ENCODE data around the gene PRODH2. TPM values are rescaled to one million over a fixed set of nuclear protein-coding genes. Genes with fewer than 3 reads are reported as not detected.
A peak's percentile ranks its signal among the peaks of the same experiment; 100 is the strongest.

The PRODH2 gene
- total RNA-seq, 3 donors from 2014 or later, result not detected

DNA sequence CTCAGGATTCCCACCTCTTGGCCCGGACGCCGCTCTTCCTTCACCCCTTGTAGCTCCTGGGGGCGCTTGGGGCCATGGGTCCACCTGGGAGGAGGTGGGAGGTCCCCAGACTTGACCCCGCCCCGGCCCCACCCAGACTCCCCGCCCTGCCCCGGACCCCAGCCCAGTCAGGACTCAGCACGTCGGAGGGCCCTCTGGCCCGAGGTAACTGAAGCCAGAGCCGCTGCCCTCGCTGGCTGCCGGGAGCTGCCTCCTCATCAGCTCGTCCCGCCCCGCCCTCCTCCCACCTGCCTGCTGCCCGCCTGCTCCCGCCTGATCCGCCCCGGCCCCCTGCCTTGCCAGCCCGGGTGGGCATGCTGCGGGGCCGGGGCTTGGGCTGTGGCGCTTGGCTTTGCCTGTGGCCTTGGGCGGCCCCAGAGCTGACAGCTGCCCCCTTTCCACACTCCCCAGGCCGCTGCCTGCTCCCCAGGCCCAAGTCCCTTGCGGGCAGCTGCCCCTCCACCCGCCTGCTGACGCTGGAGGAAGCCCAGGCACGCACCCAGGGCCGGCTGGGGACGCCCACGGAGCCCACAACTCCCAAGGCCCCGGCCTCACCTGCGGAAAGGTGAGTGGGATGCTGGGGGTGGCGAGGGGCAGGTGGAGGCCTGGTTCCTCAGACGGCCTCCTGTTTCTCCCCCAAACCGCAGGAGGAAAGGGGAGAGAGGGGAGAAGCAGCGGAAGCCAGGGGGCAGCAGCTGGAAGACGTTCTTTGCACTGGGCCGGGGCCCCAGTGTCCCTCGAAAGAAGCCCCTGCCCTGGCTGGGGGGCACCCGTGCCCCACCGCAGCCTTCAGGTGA, 27.9 kb downstream of the PRODH2 start:
- no peak overlapping the region for H3K4me3 Mint-ChIP-seq
- no peaks in the 10 kb centered on the region for H3K27me3 Mint-ChIP-seq (ENCODE audit: low read depth)
- no peaks in the 10 kb centered on the region for H3K4me1 Mint-ChIP-seq (ENCODE audit: low read depth)
- no peak for ATAC-seq
- H3K36me3 Mint-ChIP-seq (ENCODE audit: insufficient read depth), result peaks cover 11% of the 10 kb centered on the region
- no peak for DNase-seq
- no peaks in the 10 kb centered on the region for H3K9me3 Mint-ChIP-seq

GRCh38 chr19:35783469-35784434, 28.9 kb downstream of the PRODH2 start:
- H3K9me3 Mint-ChIP-seq, result no peaks in the 10 kb centered on the region
- DNase-seq, result no peak
- peaks cover 11% of the 10 kb centered on the region for H3K36me3 Mint-ChIP-seq (ENCODE audit: insufficient read depth)
- H3K27me3 Mint-ChIP-seq (ENCODE audit: low read depth), result no peaks in the 10 kb centered on the region
- H3K4me3 Mint-ChIP-seq, result no peak overlapping the region
- ATAC-seq, result no peak
- H3K4me1 Mint-ChIP-seq (ENCODE audit: low read depth), result no peaks in the 10 kb centered on the region

- H3K4me3 Mint-ChIP-seq, result no peak overlapping the region
- H3K9me3 Mint-ChIP-seq, result no peaks in the 10 kb centered on the region
- ATAC-seq (no peak), DNase-seq (no peak)
- peaks cover 11% of the 10 kb centered on the region for H3K36me3 Mint-ChIP-seq (ENCODE audit: insufficient read depth)
- H3K27me3 Mint-ChIP-seq (ENCODE audit: low read depth), result no peaks in the 10 kb centered on the region
- no peaks in the 10 kb centered on the region for H3K4me1 Mint-ChIP-seq (ENCODE audit: low read depth)
Observed at GRCh38 chr19:35782589-35782988, 30.1 kb downstream of the PRODH2 start.

GRCh38 chr19:35781650-35782049, 31.0 kb downstream of the PRODH2 start:
- no peak for DNase-seq
- Mint-ChIP-seq H3K4me1 (ENCODE audit: low read depth) (peaks cover 3% of the 10 kb centered on the region), H3K36me3 (ENCODE audit: insufficient read depth) (peaks cover 11% of the 10 kb centered on the region), H3K27me3 (ENCODE audit: low read depth) (no peaks in the 10 kb centered on the region), H3K4me3 (no peak overlapping the region), H3K9me3 (no peaks in the 10 kb centered on the region)
- ATAC-seq, result no peak

- Mint-ChIP-seq H3K27me3 (ENCODE audit: low read depth) (no peaks in the 10 kb centered on the region), H3K9me3 (no peaks in the 10 kb centered on the region), H3K4me3 (no peak overlapping the region), H3K36me3 (ENCODE audit: insufficient read depth) (peaks cover 11% of the 10 kb centered on the region), H3K4me1 (ENCODE audit: low read depth) (peaks cover 10% of the 10 kb centered on the region)
- DNase-seq (no peak), ATAC-seq (no peak)
Observed at GRCh38 chr19:35780717-35781116, 31.9 kb downstream of the PRODH2 start.

- Mint-ChIP-seq H3K27me3 (ENCODE audit: low read depth) (no peaks in the 10 kb centered on the region), H3K4me1 (ENCODE audit: low read depth) (peaks cover 11% of the 10 kb centered on the region), H3K4me3 (no peak overlapping the region), H3K36me3 (ENCODE audit: insufficient read depth) (peaks cover 11% of the 10 kb centered on the region), H3K9me3 (no peaks in the 10 kb centered on the region)
- no peak for ATAC-seq
- no peak for DNase-seq
Observed at GRCh38 chr19:35780058-35780457, 32.6 kb downstream of the PRODH2 start.

DNA sequence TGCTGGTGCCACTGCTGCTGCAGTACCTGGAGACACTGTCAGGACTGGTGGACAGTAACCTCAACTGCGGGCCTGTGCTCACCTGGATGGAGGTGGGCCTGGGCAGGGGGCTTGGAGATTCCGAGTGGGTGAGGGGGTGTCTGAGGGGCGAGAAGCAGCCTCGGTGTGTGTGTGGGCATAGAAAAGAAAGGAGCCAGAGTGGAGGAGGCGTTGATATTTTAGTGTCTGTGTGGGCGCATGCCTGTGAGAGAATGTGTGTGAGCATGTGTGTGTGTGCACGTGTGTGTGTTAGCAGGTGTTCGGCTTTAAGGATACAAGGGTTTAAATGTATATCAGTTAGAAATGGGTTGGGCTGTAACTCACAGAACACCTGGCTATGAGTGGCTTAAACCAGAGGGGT, 33.6 kb downstream of the PRODH2 start:
- Mint-ChIP-seq H3K27me3 (ENCODE audit: low read depth) (no peaks in the 10 kb centered on the region), H3K9me3 (no peaks in the 10 kb centered on the region), H3K4me3 (no peak overlapping the region), H3K4me1 (ENCODE audit: low read depth) (peaks cover 19% of the 10 kb centered on the region), H3K36me3 (ENCODE audit: insufficient read depth) (peaks cover 11% of the 10 kb centered on the region)
- no peak for DNase-seq
- ATAC-seq, result no peak

DNA sequence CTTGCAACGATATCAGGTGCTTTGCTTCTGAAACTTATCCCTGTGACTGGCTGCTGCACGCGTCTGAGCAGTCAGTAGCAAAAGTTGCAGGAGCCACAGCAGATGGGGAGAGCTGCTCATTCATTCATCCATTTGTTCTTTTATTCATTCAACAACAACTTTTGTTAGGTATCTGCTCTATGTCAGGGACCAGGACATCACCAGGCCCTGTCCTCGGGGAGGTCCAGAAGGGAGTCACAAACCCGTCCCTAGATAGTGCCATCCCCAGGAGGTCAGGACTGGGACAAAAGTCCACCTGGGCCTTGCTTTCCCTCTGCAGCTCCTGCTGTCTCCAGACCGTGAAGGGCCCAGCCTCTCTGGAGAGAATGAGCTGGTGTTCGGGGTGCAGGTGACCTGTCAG, 34.7 kb downstream of the PRODH2 start:
- peaks cover 19% of the 10 kb centered on the region for H3K4me1 Mint-ChIP-seq (ENCODE audit: low read depth)
- no peak for ATAC-seq
- no peak overlapping the region for H3K4me3 Mint-ChIP-seq
- no peak for DNase-seq
- peaks cover 7% of the 10 kb centered on the region for H3K36me3 Mint-ChIP-seq (ENCODE audit: insufficient read depth)
- H3K27me3 Mint-ChIP-seq (ENCODE audit: low read depth), result no peaks in the 10 kb centered on the region
- H3K9me3 Mint-ChIP-seq, result no peaks in the 10 kb centered on the region

GRCh38 chr19:35777086-35777841, 35.4 kb downstream of the PRODH2 start:
- Mint-ChIP-seq H3K9me3 (no peaks in the 10 kb centered on the region), H3K36me3 (ENCODE audit: insufficient read depth) (peaks cover 4% of the 10 kb centered on the region), H3K4me1 (ENCODE audit: low read depth) (peaks cover 19% of the 10 kb centered on the region), H3K27me3 (ENCODE audit: low read depth) (no peaks in the 10 kb centered on the region), H3K4me3 (peak overlapping the region; percentile 59)
- DNase-seq (no peak), ATAC-seq (no peak)

DNA sequence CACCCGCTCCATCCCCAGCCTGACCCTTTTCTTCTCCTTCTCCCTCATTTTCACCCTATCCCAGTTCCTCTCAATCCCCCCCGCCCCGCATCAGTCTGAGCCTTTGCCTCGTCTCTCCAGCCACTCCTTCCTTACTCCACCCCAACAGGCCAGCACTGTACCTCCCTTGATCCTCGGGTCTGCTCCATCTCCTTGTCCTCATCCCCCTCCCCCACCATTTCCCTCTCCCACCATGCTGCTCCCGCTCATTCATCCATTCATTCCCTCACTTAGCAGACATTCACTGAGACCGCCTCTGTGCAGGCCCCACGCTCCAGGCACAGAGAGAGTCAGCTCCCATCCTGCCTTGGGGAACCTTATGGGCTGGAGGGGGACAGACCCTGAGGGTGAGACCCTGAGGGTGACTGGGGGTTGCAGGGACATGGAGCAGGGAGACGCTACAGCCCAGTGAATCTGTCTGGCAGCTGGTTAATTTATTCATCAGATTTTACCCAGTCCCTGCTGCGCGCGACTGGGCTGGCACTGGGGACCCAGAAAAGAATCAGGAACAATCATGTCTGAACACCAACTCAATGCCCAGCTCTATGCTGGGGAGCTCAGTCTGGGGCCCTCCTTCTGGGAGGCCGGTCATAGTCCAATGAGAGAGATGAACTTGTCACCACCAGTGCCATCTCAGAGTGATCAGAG, 36.4 kb downstream of the PRODH2 start:
- Mint-ChIP-seq H3K4me3 (peak overlapping the region; percentile 59), H3K9me3 (no peaks in the 10 kb centered on the region)
- no peak for DNase-seq

GRCh38 chr19:35775298-35776101, 37.1 kb downstream of the PRODH2 start, which contains the start of gene ARHGAP33:
Gene ARHGAP33, plus strand, starts transcription at chr19:35775564. Its CDS starts 95 bp downstream, at chr19:35775659.
- H3K4me3 Mint-ChIP-seq, result peak within 1 kb of the TSS; percentile 71
- DNase-seq, result peak; percentile 99
- no peaks in the 10 kb centered on the region for H3K9me3 Mint-ChIP-seq
- no peaks in the 10 kb centered on the region for H3K27me3 Mint-ChIP-seq (ENCODE audit: low read depth)
- peaks cover 19% of the 10 kb centered on the region for H3K4me1 Mint-ChIP-seq (ENCODE audit: low read depth)
- H3K36me3 Mint-ChIP-seq (ENCODE audit: insufficient read depth), result no peaks in the 10 kb centered on the region
- peak; percentile 98 to 99 for ATAC-seq

More for the DNA sequence above, 36.4 kb downstream of the PRODH2 start:
- peaks cover 19% of the 10 kb centered on the region for H3K4me1 Mint-ChIP-seq (ENCODE audit: low read depth)
- no peaks in the 10 kb centered on the region for H3K27me3 Mint-ChIP-seq (ENCODE audit: low read depth)
- no peaks in the 10 kb centered on the region for H3K36me3 Mint-ChIP-seq (ENCODE audit: insufficient read depth)
- ATAC-seq, result no peak

- no peaks in the 10 kb centered on the region for H3K9me3 Mint-ChIP-seq
- DNase-seq, result no peak
- H3K27me3 Mint-ChIP-seq (ENCODE audit: low read depth), result no peaks in the 10 kb centered on the region
- no peaks in the 10 kb centered on the region for H3K36me3 Mint-ChIP-seq (ENCODE audit: insufficient read depth)
- H3K4me1 Mint-ChIP-seq (ENCODE audit: low read depth), result peaks cover 19% of the 10 kb centered on the region
- H3K4me3 Mint-ChIP-seq, result peak overlapping the region; percentile 71
- ATAC-seq, result no peak
Observed at GRCh38 chr19:35775046-35775297, 37.7 kb downstream of the PRODH2 start.
